ENCODE measurements around the gene DOK4. TPM values are rescaled to one million over a fixed set of nuclear protein-coding genes. Genes with fewer than 3 reads are reported as not detected.

DOK4 gene
- total and polyA plus RNA-seq, 2 experiments from 2014 or later: 11.4 to 29.1 TPM

DNA sequence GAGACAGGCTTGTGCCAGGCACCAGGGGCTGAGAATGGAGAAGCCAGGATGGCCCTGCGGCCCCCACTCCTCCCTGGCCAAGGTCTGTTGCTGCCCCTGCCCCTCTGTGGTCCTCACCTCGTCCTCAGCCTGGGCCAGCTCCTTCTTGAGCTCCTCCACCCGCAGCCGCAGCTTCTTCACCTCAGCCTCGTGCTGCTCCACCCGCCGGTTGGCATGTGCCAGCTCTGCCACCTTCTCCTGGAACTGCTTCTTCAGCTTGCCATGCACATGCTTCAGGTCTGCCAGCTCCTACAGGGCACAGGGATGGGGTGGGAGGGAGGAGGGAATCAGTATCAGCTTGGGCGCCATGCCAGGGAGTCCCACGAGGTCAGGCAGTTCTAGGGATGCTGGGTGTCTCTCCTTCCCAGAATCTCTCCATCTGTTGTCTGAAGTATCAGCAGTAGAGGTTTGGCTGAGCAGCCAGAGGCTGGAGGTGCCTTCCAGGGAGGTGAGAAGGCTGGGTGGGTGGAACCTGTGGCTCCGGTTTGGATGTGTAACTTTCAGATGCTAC is 30.0 kb upstream of the DOK4 start:
- TF ChIP-seq ZNF331 (CRISPR knock-in tag; IDR thresholded peaks at IDR 0.05; ENCODE audit: low read depth): no peak
- TF ChIP-seq EZH2phosphoT487 (IDR thresholded peaks at IDR 0.05; ENCODE audit: unreplicated experiment): no peak
- no peak for TF ChIP-seq ZNF114 (CRISPR knock-in tag; IDR thresholded peaks at IDR 0.05)
- TF ChIP-seq, protein P1, sequence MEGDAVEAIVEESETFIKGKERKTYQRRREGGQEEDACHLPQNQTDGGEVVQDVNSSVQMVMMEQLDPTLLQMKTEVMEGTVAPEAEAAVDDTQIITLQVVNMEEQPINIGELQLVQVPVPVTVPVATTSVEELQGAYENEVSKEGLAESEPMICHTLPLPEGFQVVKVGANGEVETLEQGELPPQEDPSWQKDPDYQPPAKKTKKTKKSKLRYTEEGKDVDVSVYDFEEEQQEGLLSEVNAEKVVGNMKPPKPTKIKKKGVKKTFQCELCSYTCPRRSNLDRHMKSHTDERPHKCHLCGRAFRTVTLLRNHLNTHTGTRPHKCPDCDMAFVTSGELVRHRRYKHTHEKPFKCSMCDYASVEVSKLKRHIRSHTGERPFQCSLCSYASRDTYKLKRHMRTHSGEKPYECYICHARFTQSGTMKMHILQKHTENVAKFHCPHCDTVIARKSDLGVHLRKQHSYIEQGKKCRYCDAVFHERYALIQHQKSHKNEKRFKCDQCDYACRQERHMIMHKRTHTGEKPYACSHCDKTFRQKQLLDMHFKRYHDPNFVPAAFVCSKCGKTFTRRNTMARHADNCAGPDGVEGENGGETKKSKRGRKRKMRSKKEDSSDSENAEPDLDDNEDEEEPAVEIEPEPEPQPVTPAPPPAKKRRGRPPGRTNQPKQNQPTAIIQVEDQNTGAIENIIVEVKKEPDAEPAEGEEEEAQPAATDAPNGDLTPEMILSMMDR (conservative IDR thresholded peaks at IDR 0.05; ENCODE audit: low read depth in 2 of 2): no peak
- TF ChIP-seq NANOG (IDR thresholded peaks at IDR 0.05; ENCODE audit: borderline replicate concordance): no peak
- TF ChIP-seq EZH2 (IDR thresholded peaks at IDR 0.05; ENCODE audit: low read depth, unreplicated experiment): no peak
- H3K36me3 ChIP-seq (ENCODE audit: insufficient read depth): no peaks in the 10 kb centered on the region
- ATAC-seq (no peak), DNase-seq (ENCODE audit: low spot score) (no peak)
- no peaks in the 10 kb centered on the region for H3K27me3 ChIP-seq (ENCODE audit: insufficient read depth)
- no peak overlapping the region for H3K27ac Mint-ChIP-seq
- H3F3A ChIP-seq (replicated peaks; ENCODE audit: low read depth): no peaks in the 10 kb centered on the region
- no peaks in the 10 kb centered on the region for H3K9me2 ChIP-seq (ENCODE audit: insufficient read depth)
- 0 out of 2 replicates have a peak, but pooled peaks cover 4% of the 10 kb centered on the region for H3K4me1 ChIP-seq (ENCODE audit: insufficient read depth)
- no peak overlapping the region for H3K4me3 Mint-ChIP-seq
- H3K4me2 ChIP-seq: no peak overlapping the region
- no peak overlapping the region for H3K27ac ChIP-seq (ENCODE audit: low read depth)
- no peaks in the 10 kb centered on the region; the same call in 2 of the 3 replicates for H3K9me3 Mint-ChIP-seq
- H3K79me2 ChIP-seq (replicated peaks; ENCODE audit: insufficient read depth): no peaks in the 10 kb centered on the region
- H3K27me3 Mint-ChIP-seq (ENCODE audit: insufficient read depth, low read depth, poor library complexity): peaks cover 12% of the 10 kb centered on the region
- H2AFZ ChIP-seq: no peak overlapping the region
- no peak overlapping the region for H3K4me3 ChIP-seq
- H3K4me1 Mint-ChIP-seq: peaks cover 9% of the 10 kb centered on the region; the same call in 2 of the 3 replicates
- peaks cover 6% of the 10 kb centered on the region; the same call in 1 of the 3 replicates for H3K36me3 Mint-ChIP-seq (ENCODE audit: low read depth)
- H4K20me1 ChIP-seq (replicated peaks; ENCODE audit: insufficient read depth): no peaks in the 10 kb centered on the region

DNA sequence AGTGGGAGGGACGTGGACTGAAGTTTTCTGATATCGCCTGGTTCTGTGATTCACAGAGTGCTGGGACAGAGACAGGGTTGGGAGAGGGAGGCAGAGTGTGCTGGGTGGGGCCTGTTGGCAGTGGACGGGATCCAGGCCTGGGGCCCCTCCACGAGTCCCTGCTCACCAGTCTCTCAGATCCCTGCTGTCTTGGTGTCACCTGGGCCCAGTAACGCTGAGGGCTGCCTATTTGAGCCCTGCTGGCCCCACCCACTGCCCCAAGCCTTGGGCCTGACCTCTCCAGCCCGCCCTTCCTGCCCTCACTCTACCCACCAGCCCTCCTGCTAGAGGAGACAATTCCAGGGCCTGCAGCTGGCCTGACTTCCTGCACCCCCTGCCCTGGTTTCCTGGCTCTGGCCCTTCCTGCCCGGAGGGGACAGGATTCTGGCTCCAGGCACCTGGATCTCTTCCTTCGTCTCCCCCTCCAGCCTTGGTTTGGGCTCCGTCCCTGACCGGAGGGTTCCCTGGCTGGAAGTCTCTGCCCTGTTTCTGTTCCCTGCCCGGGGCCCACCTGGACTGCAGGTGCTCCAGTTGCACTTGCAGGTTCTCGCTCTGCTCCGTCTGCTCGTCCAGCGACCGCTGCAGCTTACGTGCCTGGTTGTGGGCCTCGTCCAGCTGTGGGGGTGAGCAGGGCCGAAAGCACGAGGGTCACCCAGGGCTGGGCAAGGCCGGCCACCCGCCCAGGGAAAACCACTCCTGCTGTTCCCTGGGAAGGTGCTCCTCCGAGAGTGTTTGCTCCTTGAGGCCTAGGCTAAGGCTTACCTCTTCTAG is 28.7 kb upstream of the DOK4 start:
- H3K27ac Mint-ChIP-seq: no peak overlapping the region
- peaks cover 8% of the 10 kb centered on the region for H3K27me3 Mint-ChIP-seq (ENCODE audit: insufficient read depth, low read depth, poor library complexity)
- no peaks in the 10 kb centered on the region for H3K36me3 ChIP-seq (ENCODE audit: insufficient read depth)
- no peaks in the 10 kb centered on the region for H4K20me1 ChIP-seq (replicated peaks; ENCODE audit: insufficient read depth)
- ATAC-seq (peak; percentile 12; the same call in 1 of the 3 replicates), DNase-seq (ENCODE audit: low spot score) (no peak)
- peaks cover 9% of the 10 kb centered on the region; the same call in 1 of the 3 replicates for H3K4me1 Mint-ChIP-seq
- H3K27me3 ChIP-seq (ENCODE audit: insufficient read depth): no peaks in the 10 kb centered on the region
- H3F3A ChIP-seq (replicated peaks; ENCODE audit: low read depth): no peaks in the 10 kb centered on the region
- H3K36me3 Mint-ChIP-seq (ENCODE audit: low read depth): peaks cover 6% of the 10 kb centered on the region; the same call in 1 of the 3 replicates
- no peaks in the 10 kb centered on the region for H3K79me2 ChIP-seq (replicated peaks; ENCODE audit: insufficient read depth)
- H3K4me1 ChIP-seq (ENCODE audit: insufficient read depth): 0 out of 2 replicates have a peak, but pooled peaks cover 4% of the 10 kb centered on the region
- H3K9me3 Mint-ChIP-seq: no peaks in the 10 kb centered on the region
- TF ChIP-seq ZNF114 (CRISPR knock-in tag; IDR thresholded peaks at IDR 0.05) (no peak), POLR2AphosphoS5 (IDR thresholded peaks at IDR 0.05; ENCODE audit: low read depth) (no peak), STAT1 (IDR thresholded peaks at IDR 0.05; ENCODE audit: unreplicated experiment) (no peak)
- no peaks in the 10 kb centered on the region for H3K9me2 ChIP-seq (ENCODE audit: insufficient read depth)
- no peak overlapping the region for H3K4me2 ChIP-seq
- no peak overlapping the region for H3K4me3 Mint-ChIP-seq
- no peak overlapping the region for H2AFZ ChIP-seq
- H3K27ac ChIP-seq (ENCODE audit: low read depth): no peak overlapping the region
- H3K4me3 ChIP-seq: no peak overlapping the region
